Neutrophil (primary cell): ENCODE data around the gene TMA7B.

Source experiments
- H3K27ac ChIP-seq: fragments of 200-600 bp; sonication (generic); 2 replicates; pipeline ENCODE4 v1.5.1; 2016; ENCODE audit warnings: mild to moderate bottlenecking, moderate library complexity
- H3K27me3 ChIP-seq: fragments of 200-600 bp; sonication (generic); 2 replicates; pipeline ENCODE4 v1.6.0; 2016; ENCODE audit warnings: mild to moderate bottlenecking
- H3K36me3 ChIP-seq: fragments of 200-600 bp; sonication (generic); 2 replicates; pipeline ENCODE4 v1.5.1; 2017
- H3K4me1 ChIP-seq, 2 experiments: fragments of 200-600 bp in 1 of 2; sonication (generic) in 1 of 2; 1 replicate in 1 of 2; 2 replicates in 1 of 2; pipeline versions ENCODE4 v1.5.1 to v1.6.1; 2013 to 2016; ENCODE audit warnings: low read depth in 1 of 2, low read length in 1 of 2, mild to moderate bottlenecking in 1 of 2, moderate library complexity in 1 of 2; ENCODE audit not compliant: control insufficient read depth in 1 of 2, insufficient read depth in 1 of 2
- H3K4me3 ChIP-seq, 2 experiments: fragments of 200-600 bp in 1 of 2; sonication (generic) in 1 of 2; 1 replicate in 1 of 2; 2 replicates in 1 of 2; pipeline ENCODE4 v1.5.1; 2013 to 2016; ENCODE audit warnings: low read depth in 1 of 2, low read length in 1 of 2, mild to moderate bottlenecking in 1 of 2, moderate library complexity in 1 of 2
- H3K9me3 ChIP-seq: fragments of 200-600 bp; sonication (generic); 2 replicates; pipeline ENCODE4 v1.5.1; 2016
- TF ChIP-seq, protein P1 (sequence below): fragments of 200-600 bp; sonication (generic); IDR thresholded peaks from 2 replicates; pipeline ENCODE4 v1.5.1; 2016; ENCODE audit warnings: antibody characterized with exemption

Gene TMA7B

DNA sequence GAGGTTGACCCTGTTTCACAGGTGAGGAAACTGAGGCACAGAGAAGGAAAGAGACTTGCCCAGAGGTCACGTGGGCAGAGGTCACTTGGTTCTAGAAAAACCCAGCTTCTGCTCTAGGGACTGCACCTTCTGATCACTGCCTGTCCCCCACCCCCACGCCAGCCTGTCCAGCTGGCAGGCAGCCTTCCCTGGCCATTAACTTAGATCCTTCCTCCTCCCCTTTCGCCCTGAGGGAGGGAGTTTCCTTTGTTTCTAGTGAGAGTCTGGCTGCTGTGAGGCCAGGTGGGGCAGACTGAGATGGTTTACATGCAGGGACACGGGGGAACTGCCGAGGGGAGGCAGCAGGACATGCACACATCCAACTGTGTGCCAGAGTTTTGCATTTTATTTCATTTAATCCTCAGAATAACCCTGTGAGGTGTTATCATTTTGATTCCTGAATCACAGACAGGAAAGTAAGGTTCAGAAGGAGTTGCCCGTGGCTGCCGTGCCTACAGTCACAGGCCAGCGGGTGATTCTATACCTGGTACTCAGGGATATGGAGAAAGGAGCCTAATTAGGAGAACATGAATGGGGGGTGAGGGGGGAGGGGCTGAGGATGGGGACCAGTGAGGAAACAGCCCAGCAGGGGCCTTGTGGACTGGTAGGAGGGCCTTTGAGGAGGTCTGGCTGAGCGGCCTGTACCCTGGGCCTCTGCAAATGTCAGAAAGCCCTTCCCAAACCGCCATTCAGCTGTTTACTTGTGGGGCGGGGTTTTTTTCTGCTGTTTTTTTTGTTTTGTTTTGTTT, 37.9 kb downstream of the TMA7B start:
- TF ChIP-seq, protein P1, sequence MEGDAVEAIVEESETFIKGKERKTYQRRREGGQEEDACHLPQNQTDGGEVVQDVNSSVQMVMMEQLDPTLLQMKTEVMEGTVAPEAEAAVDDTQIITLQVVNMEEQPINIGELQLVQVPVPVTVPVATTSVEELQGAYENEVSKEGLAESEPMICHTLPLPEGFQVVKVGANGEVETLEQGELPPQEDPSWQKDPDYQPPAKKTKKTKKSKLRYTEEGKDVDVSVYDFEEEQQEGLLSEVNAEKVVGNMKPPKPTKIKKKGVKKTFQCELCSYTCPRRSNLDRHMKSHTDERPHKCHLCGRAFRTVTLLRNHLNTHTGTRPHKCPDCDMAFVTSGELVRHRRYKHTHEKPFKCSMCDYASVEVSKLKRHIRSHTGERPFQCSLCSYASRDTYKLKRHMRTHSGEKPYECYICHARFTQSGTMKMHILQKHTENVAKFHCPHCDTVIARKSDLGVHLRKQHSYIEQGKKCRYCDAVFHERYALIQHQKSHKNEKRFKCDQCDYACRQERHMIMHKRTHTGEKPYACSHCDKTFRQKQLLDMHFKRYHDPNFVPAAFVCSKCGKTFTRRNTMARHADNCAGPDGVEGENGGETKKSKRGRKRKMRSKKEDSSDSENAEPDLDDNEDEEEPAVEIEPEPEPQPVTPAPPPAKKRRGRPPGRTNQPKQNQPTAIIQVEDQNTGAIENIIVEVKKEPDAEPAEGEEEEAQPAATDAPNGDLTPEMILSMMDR: no peak
- no peaks in the 10 kb centered on the region for H3K36me3 ChIP-seq
- H3K9me3 ChIP-seq: no peaks in the 10 kb centered on the region
- H3K4me3 ChIP-seq: no peak overlapping the region
- H3K27me3 ChIP-seq: peaks cover 82% of the 10 kb centered on the region
- H3K4me1 ChIP-seq: peaks cover 4 to 12% of the 10 kb centered on the region in 2 experiments
- H3K27ac ChIP-seq: no peak overlapping the region

DNA sequence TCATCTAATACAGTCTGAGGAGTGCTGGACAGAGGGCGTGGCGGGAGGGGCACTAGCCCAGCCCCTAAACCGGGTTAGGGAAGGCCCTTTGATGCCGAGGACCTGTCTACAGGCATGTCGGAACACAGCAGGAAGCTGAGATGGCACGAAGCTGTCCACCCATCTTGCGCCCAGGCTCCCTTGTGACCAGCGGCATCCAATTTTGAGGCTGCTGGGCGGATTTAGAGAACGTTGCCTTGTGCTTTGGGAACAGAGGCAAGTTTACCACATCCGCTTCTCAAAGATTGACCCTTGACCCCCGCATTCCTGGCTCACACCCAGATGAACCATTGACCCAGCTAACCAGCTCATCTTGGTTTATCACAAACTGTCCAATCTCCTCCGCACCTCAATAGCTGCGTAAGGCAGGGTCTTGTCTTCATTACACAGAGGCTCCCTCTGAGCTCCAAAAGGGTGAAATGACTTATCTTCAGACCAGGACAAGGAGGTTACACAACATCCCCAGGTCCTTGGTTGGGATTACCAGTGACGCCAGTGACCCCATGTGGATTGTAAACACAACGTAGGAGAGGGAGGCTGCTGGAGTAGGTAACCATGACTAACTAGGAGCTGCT, 39.1 kb downstream of the TMA7B start:
- Histone ChIP-seq H3K4me1 (peaks cover 4 to 10% of the 10 kb centered on the region in 2 experiments), H3K4me3 (no peak overlapping the region), H3K27me3 (peaks cover 71% of the 10 kb centered on the region), H3K9me3 (no peaks in the 10 kb centered on the region), H3K36me3 (no peaks in the 10 kb centered on the region), H3K27ac (no peak overlapping the region)
- TF ChIP-seq, protein P1: no peak

DNA sequence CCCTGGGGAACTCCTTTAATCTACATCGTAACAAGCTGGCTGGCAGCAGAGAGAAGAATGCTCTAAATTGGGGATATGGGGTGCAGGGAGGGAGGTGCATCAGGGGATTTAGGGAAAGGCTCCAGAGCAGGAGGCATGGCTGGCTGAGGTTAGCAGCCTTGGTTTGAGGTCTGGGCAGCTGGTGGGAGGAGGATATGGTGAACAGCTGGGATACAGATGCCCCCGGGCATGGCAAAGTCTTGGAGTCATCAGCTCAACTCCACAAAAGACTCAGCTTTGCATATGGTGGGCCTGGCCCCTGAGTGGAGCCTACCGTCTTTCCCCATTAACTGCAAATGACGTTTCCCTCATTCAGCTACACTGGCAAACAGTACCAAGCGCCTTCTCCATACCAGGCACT, 40.0 kb downstream of the TMA7B start:
- Histone ChIP-seq H3K27ac (no peak overlapping the region), H3K9me3 (no peaks in the 10 kb centered on the region), H3K36me3 (no peaks in the 10 kb centered on the region), H3K4me3 (no peak overlapping the region), H3K27me3 (peaks cover 62% of the 10 kb centered on the region), H3K4me1 (peaks cover 2 to 3% of the 10 kb centered on the region in 2 experiments)
- TF ChIP-seq, protein P1: no peak

DNA sequence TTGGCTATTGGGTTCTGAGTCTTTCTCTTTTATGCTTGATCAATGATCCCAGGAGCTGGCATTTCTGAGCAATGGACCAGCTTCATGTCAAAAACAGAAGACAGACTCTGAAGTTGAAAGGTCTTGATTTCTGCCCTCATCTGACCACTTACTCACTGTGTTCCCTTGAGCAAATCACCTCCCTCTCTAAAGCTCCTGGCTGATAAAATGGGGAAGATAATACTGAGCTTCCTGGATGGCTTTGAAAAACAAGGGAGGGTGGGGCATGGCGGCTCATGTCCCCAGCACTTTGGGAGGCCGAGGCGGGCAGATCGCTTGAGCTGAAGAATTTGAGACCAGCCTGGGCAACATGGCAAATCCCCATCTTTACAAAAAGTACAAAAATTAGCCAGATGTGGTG, 40.9 kb downstream of the TMA7B start:
- TF ChIP-seq, protein P1: no peak
- Histone ChIP-seq H3K27me3 (peaks cover 53% of the 10 kb centered on the region), H3K36me3 (no peaks in the 10 kb centered on the region), H3K4me1 (no peaks in the 10 kb centered on the region), H3K27ac (no peak overlapping the region), H3K4me3 (no peak overlapping the region), H3K9me3 (no peaks in the 10 kb centered on the region)

DNA sequence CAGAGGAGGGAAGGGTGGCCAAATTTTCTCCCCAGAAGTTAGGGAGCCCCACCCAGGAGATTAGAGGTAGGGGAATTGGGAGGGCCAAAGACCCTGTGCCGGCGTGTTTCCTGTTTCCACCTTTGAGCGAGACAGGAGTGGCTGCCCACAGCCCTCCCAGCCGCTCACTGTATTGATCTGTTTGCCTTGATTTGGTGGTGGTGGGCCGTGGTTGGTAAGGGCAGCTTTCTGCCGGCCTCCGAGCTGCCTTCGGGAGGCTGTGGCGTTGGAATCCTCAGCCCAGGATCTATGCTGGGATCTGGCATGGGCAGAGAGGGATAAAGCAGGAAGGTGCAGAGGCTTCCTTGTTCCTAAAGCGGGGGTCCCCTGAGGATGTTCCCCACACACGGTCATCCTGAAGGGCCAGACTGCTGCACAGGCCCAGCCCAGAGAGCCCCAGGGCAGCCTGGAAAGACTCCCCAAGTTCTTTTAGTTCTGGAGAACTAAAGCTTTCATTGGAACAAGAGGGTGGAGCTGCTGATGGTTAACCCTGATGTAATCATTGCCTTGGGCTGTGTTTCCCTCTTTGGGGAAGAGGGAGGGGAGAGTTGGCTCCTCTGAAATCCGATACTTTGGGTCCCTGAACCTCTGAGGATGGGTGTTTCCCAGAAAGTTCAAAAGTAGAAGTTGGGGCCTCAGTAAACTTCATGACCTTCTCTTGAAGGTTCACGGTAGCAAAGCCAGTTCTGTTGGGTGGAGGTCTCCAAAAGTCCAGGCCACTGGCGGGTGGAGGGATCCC, 41.8 kb downstream of the TMA7B start:
- TF ChIP-seq, protein P1: no peak

More for the DNA sequence above, 41.8 kb downstream of the TMA7B start:
- Histone ChIP-seq H3K27me3 (peaks cover 44% of the 10 kb centered on the region), H3K9me3 (no peaks in the 10 kb centered on the region), H3K4me3 (no peak overlapping the region), H3K36me3 (no peaks in the 10 kb centered on the region), H3K4me1 (peaks cover 0 to under 1% of the 10 kb centered on the region in 2 experiments), H3K27ac (no peak overlapping the region)
